Measurements from ENCODE around the gene SPATA33. TPM values are rescaled to one million over a fixed set of nuclear protein-coding genes. Genes with fewer than 3 reads are reported as not detected.

The SPATA33 gene
- total and polyA plus RNA-seq, 2 donors (not counting 1 experiment from before 2014, with no cell fraction given): 3.6 to 15.0 TPM

DNA sequence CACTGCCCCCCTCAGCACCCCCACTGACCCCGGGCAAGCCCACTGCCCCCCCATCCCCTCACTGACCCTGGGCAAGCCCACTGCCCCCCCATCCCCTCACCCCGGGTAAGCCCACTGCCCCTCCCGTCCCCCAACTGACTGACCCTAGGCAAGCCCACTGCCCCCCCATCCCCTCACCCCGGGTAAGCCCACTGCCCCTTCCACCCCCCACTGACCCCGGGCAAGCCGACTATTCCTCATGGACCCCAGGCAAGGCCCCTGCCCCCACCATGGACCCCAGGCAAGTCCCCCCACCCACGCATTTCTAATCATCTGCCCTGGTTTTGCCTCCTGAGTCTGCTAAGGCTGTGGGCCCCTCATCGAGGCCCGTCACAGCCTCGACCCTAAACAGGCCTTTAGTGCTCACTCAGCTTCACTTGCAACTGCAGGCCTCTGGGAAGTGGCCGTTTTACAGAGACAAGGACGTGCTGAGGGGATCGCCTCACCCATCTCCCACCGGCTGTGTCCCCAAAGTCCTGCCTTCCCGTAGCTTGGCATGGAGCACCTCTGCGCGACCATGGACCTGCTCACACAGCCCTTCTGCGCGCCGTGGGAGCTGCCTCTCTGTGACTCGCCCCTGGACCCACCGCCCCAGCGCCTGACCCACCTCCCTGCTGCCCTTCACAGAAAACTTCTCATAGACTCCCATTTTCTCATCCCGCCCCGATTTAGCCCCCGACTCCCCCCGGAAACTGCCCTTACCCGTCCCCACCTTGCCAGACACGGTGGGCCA is 59.5 kb downstream of the SPATA33 start:
- CTCF ChIA-PET: interaction anchor here (0.9 kb wide), 1 partner anchor 11 kb away, joined by 4 read pairs; no protein-coding TSS in a partner anchor
- no peak overlapping the region for H3K4me3 Mint-ChIP-seq
- TF ChIP-seq EZH2 (IDR thresholded peaks at IDR 0.05; ENCODE audit: borderline replicate concordance, insufficient read depth, low read depth, low read length, poor library complexity, severe bottlenecking): no peak
- TF ChIP-seq, protein P1, sequence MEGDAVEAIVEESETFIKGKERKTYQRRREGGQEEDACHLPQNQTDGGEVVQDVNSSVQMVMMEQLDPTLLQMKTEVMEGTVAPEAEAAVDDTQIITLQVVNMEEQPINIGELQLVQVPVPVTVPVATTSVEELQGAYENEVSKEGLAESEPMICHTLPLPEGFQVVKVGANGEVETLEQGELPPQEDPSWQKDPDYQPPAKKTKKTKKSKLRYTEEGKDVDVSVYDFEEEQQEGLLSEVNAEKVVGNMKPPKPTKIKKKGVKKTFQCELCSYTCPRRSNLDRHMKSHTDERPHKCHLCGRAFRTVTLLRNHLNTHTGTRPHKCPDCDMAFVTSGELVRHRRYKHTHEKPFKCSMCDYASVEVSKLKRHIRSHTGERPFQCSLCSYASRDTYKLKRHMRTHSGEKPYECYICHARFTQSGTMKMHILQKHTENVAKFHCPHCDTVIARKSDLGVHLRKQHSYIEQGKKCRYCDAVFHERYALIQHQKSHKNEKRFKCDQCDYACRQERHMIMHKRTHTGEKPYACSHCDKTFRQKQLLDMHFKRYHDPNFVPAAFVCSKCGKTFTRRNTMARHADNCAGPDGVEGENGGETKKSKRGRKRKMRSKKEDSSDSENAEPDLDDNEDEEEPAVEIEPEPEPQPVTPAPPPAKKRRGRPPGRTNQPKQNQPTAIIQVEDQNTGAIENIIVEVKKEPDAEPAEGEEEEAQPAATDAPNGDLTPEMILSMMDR (IDR thresholded peaks at IDR 0.05): no peak

More for the DNA sequence above, 59.5 kb downstream of the SPATA33 start:
- no peak overlapping the region for H3K27ac Mint-ChIP-seq
- POLR2A ChIA-PET: interaction anchor here (0.7 kb wide), 1 partner anchor 1143 kb away, joined by 3 read pairs; no protein-coding TSS in a partner anchor
- ATAC-seq (ENCODE audit: low read depth): no peak
- no peak for DNase-seq
- H3K27me3 Mint-ChIP-seq: no peaks in the 10 kb centered on the region
- 93% methylated on average over 22 of the region's 29 CpGs for WGBS (ENCODE audit: insufficient coverage)
- Histone ChIP-seq H3K27ac (ENCODE audit: low read length in 2 of 2) (no peak overlapping the region), H3K27me3 (replicated peaks in 1 of 4; ENCODE audit: control extremely low read depth in 1 of 4, control insufficient read depth in 3 of 4, insufficient read depth in 4 of 4, low read length in 3 of 4) (no peaks in the 10 kb centered on the region), H3K4me1 (ENCODE audit: control insufficient read depth in 2 of 2, insufficient read depth in 2 of 2, low read length in 2 of 2) (peaks cover 13 to 16% of the 10 kb centered on the region in 2 donors), H3K9ac (ENCODE audit: low read length) (no peak overlapping the region), H4K20me1 (ENCODE audit: control insufficient read depth, insufficient read depth, low read length, poor library complexity, severe bottlenecking) (peaks cover 14% of the 10 kb centered on the region), H2AFZ (ENCODE audit: insufficient read depth, low read depth, low read length, poor library complexity, severe bottlenecking) (no peak overlapping the region), H3K79me2 (ENCODE audit: control insufficient read depth, insufficient read depth, low read length) (peaks cover 18% of the 10 kb centered on the region), H3K9me3 (ENCODE audit: control extremely low read depth in 1 of 3, control insufficient read depth in 2 of 3, insufficient read depth in 1 of 3, low read length in 2 of 3) (peaks cover 0 to 3% (median 0%) of the 10 kb centered on the region in 3 donors), H3K36me3 (replicated peaks in 1 of 2; ENCODE audit: control extremely low read depth in 1 of 2, control insufficient read depth in 1 of 2, extremely low read depth in 1 of 2, insufficient read depth in 2 of 2, low read length in 1 of 2) (no peaks in the 10 kb centered on the region), H3K4me2 (replicated peaks; ENCODE audit: low read depth, low read length, poor library complexity, severe bottlenecking) (no peak overlapping the region), H3K4me3 (ENCODE audit: control extremely low read depth in 1 of 5, extremely low read depth in 1 of 5, insufficient read depth in 1 of 5, low read depth in 2 of 5, low read length in 4 of 5) (no peak overlapping the region)
- H3K4me1 Mint-ChIP-seq: peaks cover 13% of the 10 kb centered on the region
- H3K9me3 Mint-ChIP-seq (ENCODE audit: insufficient read depth): no peaks in the 10 kb centered on the region
- intact Hi-C loops (cut with micrococcal nuclease): no loop called here

All from B cell (primary cell).